ENCODE data around the gene FNDC7.
"Not testable (repeated sequence)": the region's sequence is repeated elsewhere in the genome, so short reads cannot be mapped to it uniquely, and the experiment has no call there.

The FNDC7 gene

DNA sequence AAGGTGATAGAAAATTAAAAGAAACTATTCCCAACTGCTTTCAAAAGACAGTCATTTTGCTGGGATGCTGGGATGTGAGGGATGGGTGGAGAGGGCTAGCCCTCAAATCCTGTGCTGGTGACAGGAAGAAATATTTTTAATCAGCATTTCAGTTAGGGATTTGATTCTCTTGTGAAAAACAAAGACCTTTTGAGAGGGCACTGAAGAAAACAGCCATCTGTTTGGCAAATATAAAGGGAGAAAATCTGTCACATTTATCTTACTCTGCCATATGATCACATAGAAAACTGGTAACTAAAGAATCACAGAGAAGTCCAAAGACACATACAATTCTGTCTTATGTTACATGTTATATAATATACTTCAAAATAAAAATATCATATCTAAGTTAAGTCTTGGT, 46.1 kb downstream of the FNDC7 start:
- no peak for TF ChIP-seq CTCF (conservative IDR thresholded peaks at IDR 0.05; ENCODE audit: low read depth, low read length)
- no peak overlapping the region for H3K4me3 ChIP-seq (ENCODE audit: low read length)
- no peak for DNase-seq (ENCODE audit: low read depth)

DNA sequence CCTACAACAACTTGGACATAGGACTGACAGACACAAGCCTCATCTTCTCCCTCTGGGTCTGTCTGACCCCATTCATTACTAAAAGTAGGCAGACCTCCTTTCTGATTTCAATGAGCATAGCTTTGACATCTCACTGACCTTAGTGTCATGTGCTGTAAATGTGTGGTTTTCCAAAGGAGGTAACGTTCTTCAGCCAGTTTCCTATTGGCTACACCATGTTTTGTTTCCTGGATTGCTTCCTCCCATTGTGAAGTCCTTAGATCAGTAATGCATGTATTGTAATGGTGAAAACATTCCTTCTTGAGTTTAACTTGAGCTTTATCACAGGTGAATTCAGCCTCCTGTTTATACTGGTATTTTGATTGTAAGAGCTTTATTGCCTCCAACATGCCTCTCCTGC, 54.4 kb downstream of the FNDC7 start:
- TF ChIP-seq CTCF (conservative IDR thresholded peaks at IDR 0.05; ENCODE audit: low read depth, low read length), result no peak
- no peak overlapping the region for H3K4me3 ChIP-seq (ENCODE audit: low read length)

DNA sequence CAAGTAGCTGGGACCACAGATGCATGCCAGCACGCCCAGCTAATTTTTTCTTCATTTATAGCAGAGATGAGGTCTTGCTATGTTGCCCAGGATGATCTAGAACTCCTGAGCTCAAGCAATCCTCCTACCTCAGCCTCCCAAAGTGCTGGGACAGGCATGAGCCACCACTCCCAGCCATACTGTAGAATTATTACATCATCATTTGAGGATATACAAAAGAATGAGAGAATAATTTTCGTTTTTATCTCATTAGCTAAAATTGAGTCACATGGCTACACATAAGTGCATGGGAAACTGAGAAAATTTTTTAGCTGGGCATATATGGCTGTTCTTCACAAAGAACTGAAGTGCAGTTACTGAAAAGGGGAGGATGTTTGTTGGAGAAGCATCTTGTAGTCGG, 55.0 kb downstream of the FNDC7 start:
- no peak for TF ChIP-seq CTCF (conservative IDR thresholded peaks at IDR 0.05; ENCODE audit: low read depth, low read length)
- H3K4me3 ChIP-seq (ENCODE audit: low read length), result no peak overlapping the region
- DNase-seq (ENCODE audit: low read depth), result no peak

More for the DNA sequence above, 54.4 kb downstream of the FNDC7 start:
- no peak for DNase-seq (ENCODE audit: low read depth)

GRCh38 chr1:108777839-108778238, 65.1 kb downstream of the FNDC7 start:
- H3K4me3 ChIP-seq (ENCODE audit: low read length), result no peak overlapping the region
- no peak for TF ChIP-seq CTCF (conservative IDR thresholded peaks at IDR 0.05; ENCODE audit: low read depth, low read length)
- DNase-seq (ENCODE audit: low read depth), result no peak

DNA sequence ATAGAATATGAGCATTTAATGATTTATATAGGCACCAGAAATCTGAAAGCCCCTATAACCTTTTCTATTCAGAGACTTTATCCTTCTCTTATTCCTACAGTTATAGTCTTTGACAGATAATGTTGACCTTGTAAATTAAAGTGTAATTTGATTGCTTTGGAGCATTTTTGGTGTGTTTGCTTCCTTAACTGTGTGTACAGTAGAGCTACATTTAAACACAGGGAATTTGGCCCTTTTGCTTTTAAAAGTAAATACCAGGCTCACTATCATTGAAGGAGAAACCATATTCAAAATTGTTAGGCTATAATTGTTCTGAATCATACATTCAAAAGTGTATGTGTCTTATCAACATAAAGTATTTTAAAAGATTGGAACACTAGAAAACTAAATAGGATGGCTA, 66.7 kb downstream of the FNDC7 start:
- no peak for TF ChIP-seq CTCF (conservative IDR thresholded peaks at IDR 0.05; ENCODE audit: low read depth, low read length)
- no peak for DNase-seq (ENCODE audit: low read depth)
- no peak overlapping the region for H3K4me3 ChIP-seq (ENCODE audit: low read length)

DNA sequence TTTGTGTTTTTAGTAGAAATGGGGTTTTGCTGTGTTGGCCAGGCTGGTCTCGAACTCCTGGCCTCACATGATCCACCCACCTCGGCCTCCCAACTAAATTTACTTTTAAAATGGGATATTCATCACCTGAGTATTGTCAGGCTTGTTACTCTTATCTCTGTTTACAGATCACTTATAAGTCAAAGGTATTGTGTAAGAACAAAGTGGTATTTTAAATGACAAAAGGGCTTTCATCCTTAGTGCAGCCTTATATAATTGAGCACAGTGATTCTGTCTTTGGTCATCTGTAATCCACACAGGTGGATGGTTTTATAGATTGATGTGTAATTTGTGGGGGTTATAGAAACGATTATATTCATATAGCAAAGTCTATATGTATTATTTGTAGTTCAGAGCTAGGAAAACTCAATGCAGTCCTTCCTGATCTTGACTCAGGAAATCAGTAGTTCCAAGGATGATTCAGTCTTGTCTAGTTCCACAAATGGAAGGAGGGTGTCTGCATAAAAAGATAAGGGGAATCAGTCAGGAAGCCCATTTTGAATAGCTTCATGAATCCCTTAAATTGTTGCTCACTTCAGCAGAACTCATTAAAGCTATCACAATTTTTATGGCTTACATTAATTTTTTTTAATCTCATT, 68.3 kb downstream of the FNDC7 start:
- no peak for DNase-seq (ENCODE audit: low read depth)
- no peak overlapping the region for H3K4me3 ChIP-seq (ENCODE audit: low read length)
- no peak for TF ChIP-seq CTCF (conservative IDR thresholded peaks at IDR 0.05; ENCODE audit: low read depth, low read length)

GRCh38 chr1:108781575-108781944, 68.9 kb downstream of the FNDC7 start:
- not testable (repeated sequence) for H3K4me3 ChIP-seq (ENCODE audit: low read length); DNase-seq (ENCODE audit: low read depth)

- TF ChIP-seq CTCF (conservative IDR thresholded peaks at IDR 0.05; ENCODE audit: low read depth, low read length), result no peak
- H3K4me3 ChIP-seq (ENCODE audit: low read length), result no peak overlapping the region
- DNase-seq (ENCODE audit: low read depth), result no peak
These were observed 72.6 kb downstream of the FNDC7 start for GRCh38 chr1:108785264-108785663.
